ENCODE data around the gene MYORG. TPM values are rescaled to one million over a fixed set of nuclear protein-coding genes. Genes with fewer than 3 reads are reported as not detected.

The MYORG gene
- total and polyA plus RNA-seq, 9 donors, result 0.60 to 7.8 (median 1.2) TPM

- H3K9me3 ChIP-seq, result no peaks in the 10 kb centered on the region
Observed at GRCh38 chr9:34377404-34377746, 677 bp upstream of the MYORG start.

GRCh38 chr9:34375901-34376595, 650 bp downstream of the MYORG start:
- Histone ChIP-seq H3K27ac (no peak overlapping the region), H3K9me3 (peaks cover 0 to 12% of the 10 kb centered on the region in 2 donors), H3K4me1 (ENCODE audit: insufficient read depth) (peaks cover 11% of the 10 kb centered on the region), H3K27me3 (no peaks in the 10 kb centered on the region), H3K36me3 (no peaks in the 10 kb centered on the region), H3K4me3 (peak overlapping the region; percentile 73)
- peak in 4 of 5 donors; percentile 36 to 50 (median 45) for DNase-seq
- intact Hi-C loops (cut with DNase I), result loop anchor here in 1 of 4 donors (5.0 kb wide), 1 partner anchor 44 kb away; no protein-coding TSS in a partner anchor
- TF ChIP-seq CTCF (IDR thresholded peaks at IDR 0.05) (no peak), POLR2A (IDR thresholded peaks at IDR 0.05) (no peak), EP300 (IDR thresholded peaks at IDR 0.05) (no peak)
- 15 to 17% (median 16%) methylated on average over 20 to 22 of the region's 22 CpGs for WGBS, 3 donors

More at GRCh38 chr9:34377404-34377746, 677 bp upstream of the MYORG start:
- WGBS, 3 donors, result 3 to 7% (median 5%) methylated on average over 21 of the region's 21 CpGs
- Histone ChIP-seq H3K4me1 (ENCODE audit: insufficient read depth) (peaks cover 14% of the 10 kb centered on the region), H3K27ac (no peak overlapping the region), H3K36me3 (no peaks in the 10 kb centered on the region), H3K27me3 (no peaks in the 10 kb centered on the region), H3K4me3 (peak overlapping the region; percentile 73)
- intact Hi-C loops (cut with DNase I), result loop anchor here in 1 of 4 donors (5.0 kb wide), 1 partner anchor 45 kb away; no protein-coding TSS in a partner anchor
- peak in 4 of 5 donors; percentile 23 to 56 (median 46) for DNase-seq
- TF ChIP-seq EP300 (IDR thresholded peaks at IDR 0.05) (no peak), CTCF (IDR thresholded peaks at IDR 0.05) (no peak), POLR2A (IDR thresholded peaks at IDR 0.05) (no peak)

GRCh38 chr9:34374905-34375552, 1.7 kb downstream of the MYORG start:
- H3K4me1 ChIP-seq (ENCODE audit: insufficient read depth), result peaks cover 6% of the 10 kb centered on the region
- no peak overlapping the region for H3K4me3 ChIP-seq
- H3K36me3 ChIP-seq, result no peaks in the 10 kb centered on the region
- no peaks in the 10 kb centered on the region for H3K27me3 ChIP-seq
- WGBS, 3 donors, result 54 to 62% (median 61%) methylated on average over 5 of the region's 5 CpGs
- no peak for TF ChIP-seq EP300 (IDR thresholded peaks at IDR 0.05)
- TF ChIP-seq POLR2A (IDR thresholded peaks at IDR 0.05), result no peak
- TF ChIP-seq CTCF (IDR thresholded peaks at IDR 0.05), result no peak
- H3K27ac ChIP-seq, result no peak overlapping the region
- peaks cover 0 to 18% of the 10 kb centered on the region in 2 donors for H3K9me3 ChIP-seq
- intact Hi-C loops (cut with DNase I), result loop anchor here in 1 of 4 donors (5.0 kb wide), 1 partner anchor 43 kb away; no protein-coding TSS in a partner anchor
- DNase-seq, result no peak

GRCh38 chr9:34374339-34374738, 2.4 kb downstream of the MYORG start:
- Histone ChIP-seq H3K4me1 (ENCODE audit: insufficient read depth) (peaks cover 1% of the 10 kb centered on the region), H3K27ac (no peak overlapping the region), H3K27me3 (no peaks in the 10 kb centered on the region), H3K36me3 (no peaks in the 10 kb centered on the region), H3K9me3 (peaks cover 0 to 18% of the 10 kb centered on the region in 2 donors), H3K4me3 (no peak overlapping the region)
- no peak for DNase-seq
- TF ChIP-seq POLR2A (IDR thresholded peaks at IDR 0.05) (no peak), CTCF (IDR thresholded peaks at IDR 0.05) (no peak), EP300 (IDR thresholded peaks at IDR 0.05) (no peak)
- intact Hi-C loops (cut with DNase I), result no loop called here
- 88 to 94% (median 94%) methylated on average over 3 of the region's 3 CpGs for WGBS, 3 donors
